ENCODE results near the gene PLCB3.

GRCh38 chr11:64235437-64236161 is 15.7 kb upstream of the PLCB3 start:
- TF ChIP-seq, protein P1, sequence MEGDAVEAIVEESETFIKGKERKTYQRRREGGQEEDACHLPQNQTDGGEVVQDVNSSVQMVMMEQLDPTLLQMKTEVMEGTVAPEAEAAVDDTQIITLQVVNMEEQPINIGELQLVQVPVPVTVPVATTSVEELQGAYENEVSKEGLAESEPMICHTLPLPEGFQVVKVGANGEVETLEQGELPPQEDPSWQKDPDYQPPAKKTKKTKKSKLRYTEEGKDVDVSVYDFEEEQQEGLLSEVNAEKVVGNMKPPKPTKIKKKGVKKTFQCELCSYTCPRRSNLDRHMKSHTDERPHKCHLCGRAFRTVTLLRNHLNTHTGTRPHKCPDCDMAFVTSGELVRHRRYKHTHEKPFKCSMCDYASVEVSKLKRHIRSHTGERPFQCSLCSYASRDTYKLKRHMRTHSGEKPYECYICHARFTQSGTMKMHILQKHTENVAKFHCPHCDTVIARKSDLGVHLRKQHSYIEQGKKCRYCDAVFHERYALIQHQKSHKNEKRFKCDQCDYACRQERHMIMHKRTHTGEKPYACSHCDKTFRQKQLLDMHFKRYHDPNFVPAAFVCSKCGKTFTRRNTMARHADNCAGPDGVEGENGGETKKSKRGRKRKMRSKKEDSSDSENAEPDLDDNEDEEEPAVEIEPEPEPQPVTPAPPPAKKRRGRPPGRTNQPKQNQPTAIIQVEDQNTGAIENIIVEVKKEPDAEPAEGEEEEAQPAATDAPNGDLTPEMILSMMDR (IDR thresholded peaks at IDR 0.05) = no peak
- no peak for TF ChIP-seq POLR2A (IDR thresholded peaks at IDR 0.05)
- no peak for TF ChIP-seq POLR2AphosphoS5 (IDR thresholded peaks at IDR 0.05)
- TF ChIP-seq EP300 (IDR thresholded peaks at IDR 0.05; ENCODE audit: low read depth) = no peak
